Ishikawa (cell line): ENCODE measurements around the gene DENND5A.

ENCODE experiments used
- CEBPB ChIP-seq: IDR thresholded peaks from 2 replicates; pipeline ENCODE4 v1.6.1; 2012
- EGR1 ChIP-seq: IDR thresholded peaks from 2 replicates; pipeline ENCODE4 v1.6.1; 2012
- EP300 ChIP-seq: IDR thresholded peaks from 2 replicates; pipeline ENCODE4 v1.6.1; 2012; ENCODE audit warnings: borderline replicate concordance
- NFIC ChIP-seq: IDR thresholded peaks from 2 replicates; pipeline ENCODE4 v1.6.1; 2012
- RAD21 ChIP-seq: IDR thresholded peaks from 2 replicates; pipeline ENCODE4 v1.6.1; 2012; ENCODE audit warnings: low read depth
- TAF1 ChIP-seq: IDR thresholded peaks from 2 replicates; pipeline ENCODE4 v1.6.1; 2012; ENCODE audit warnings: low read depth, mild to moderate bottlenecking
- TEAD4 ChIP-seq: IDR thresholded peaks from 2 replicates; pipeline ENCODE4 v1.6.1; 2012
- TF ChIP-seq, protein P1 (sequence below): IDR thresholded peaks from 2 replicates; pipeline ENCODE4 v1.6.1; 2012
- TF ChIP-seq, protein P2 (sequence below): IDR thresholded peaks from 2 replicates; pipeline ENCODE4 v1.6.1; 2012; ENCODE audit warnings: low read depth, mild to moderate bottlenecking

DNA sequence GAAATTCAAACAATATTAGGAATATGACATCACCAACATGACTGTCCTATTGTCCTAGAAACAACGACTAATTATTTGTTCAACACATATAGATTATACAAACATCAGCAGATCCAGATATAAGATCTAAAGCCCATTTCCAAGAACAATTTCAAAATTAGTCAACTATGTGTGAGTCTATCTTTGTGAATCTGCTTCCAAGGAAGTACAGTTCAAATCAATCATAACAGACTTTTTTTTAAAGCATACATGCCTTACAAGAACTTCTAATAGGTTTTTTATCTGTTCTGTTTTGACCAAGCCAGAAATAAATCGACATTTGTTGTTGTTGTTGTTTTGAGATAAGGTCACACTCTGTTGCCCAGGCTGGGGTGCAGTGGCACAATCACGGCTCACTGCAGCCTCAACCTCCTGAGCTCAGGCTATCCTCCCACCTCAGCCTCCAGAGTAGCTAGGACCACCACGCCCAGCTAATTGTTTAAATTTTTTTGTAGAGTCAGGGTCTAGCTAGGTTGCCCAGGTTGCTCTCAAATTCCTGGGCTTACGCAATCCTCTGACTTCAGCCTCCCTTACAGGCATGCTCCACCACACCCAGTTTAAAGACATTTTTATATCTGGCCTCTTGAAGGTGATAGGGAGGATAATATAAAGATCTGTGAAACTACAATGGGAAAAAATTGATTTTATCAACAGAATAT lies 54.8 kb downstream of the DENND5A start:
- TF ChIP-seq TAF1 (no peak), RAD21 (no peak), EP300 (no peak), CEBPB (peak; percentile 95), NFIC (no peak), EGR1 (no peak), TEAD4 (no peak)
- TF ChIP-seq, protein P1, sequence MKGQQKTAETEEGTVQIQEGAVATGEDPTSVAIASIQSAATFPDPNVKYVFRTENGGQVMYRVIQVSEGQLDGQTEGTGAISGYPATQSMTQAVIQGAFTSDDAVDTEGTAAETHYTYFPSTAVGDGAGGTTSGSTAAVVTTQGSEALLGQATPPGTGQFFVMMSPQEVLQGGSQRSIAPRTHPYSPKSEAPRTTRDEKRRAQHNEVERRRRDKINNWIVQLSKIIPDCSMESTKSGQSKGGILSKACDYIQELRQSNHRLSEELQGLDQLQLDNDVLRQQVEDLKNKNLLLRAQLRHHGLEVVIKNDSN, result no peak
- TF ChIP-seq, protein P2, sequence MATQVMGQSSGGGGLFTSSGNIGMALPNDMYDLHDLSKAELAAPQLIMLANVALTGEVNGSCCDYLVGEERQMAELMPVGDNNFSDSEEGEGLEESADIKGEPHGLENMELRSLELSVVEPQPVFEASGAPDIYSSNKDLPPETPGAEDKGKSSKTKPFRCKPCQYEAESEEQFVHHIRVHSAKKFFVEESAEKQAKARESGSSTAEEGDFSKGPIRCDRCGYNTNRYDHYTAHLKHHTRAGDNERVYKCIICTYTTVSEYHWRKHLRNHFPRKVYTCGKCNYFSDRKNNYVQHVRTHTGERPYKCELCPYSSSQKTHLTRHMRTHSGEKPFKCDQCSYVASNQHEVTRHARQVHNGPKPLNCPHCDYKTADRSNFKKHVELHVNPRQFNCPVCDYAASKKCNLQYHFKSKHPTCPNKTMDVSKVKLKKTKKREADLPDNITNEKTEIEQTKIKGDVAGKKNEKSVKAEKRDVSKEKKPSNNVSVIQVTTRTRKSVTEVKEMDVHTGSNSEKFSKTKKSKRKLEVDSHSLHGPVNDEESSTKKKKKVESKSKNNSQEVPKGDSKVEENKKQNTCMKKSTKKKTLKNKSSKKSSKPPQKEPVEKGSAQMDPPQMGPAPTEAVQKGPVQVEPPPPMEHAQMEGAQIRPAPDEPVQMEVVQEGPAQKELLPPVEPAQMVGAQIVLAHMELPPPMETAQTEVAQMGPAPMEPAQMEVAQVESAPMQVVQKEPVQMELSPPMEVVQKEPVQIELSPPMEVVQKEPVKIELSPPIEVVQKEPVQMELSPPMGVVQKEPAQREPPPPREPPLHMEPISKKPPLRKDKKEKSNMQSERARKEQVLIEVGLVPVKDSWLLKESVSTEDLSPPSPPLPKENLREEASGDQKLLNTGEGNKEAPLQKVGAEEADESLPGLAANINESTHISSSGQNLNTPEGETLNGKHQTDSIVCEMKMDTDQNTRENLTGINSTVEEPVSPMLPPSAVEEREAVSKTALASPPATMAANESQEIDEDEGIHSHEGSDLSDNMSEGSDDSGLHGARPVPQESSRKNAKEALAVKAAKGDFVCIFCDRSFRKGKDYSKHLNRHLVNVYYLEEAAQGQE, result no peak
